ENCODE measurements around the gene MEGF9.
"Not testable (repeated sequence)": the region's sequence is repeated elsewhere in the genome, so short reads cannot be mapped to it uniquely, and the experiment has no call there.

DNA sequence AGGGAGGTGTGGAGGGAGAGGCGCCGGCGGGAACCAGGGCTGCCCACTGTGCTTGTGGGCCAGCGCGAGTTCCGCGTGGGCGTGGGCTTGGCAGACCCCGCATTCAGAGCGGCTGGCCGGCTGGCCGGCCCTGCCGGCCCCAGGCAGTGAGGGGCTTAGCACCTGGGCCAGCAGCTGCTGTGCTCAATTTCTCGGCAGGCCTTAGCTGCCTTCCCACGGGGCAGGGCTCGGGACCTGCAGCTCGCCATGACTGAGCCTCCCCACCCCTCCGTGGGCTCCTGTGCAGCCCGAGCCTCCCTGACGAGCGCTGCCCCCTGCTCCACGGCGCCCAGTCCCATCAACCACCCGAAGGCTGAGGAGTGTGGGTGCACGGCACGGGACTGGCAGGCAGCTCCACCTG lies 32.1 kb upstream of the MEGF9 start:
- not testable (repeated sequence) for TF ChIP-seq CTCF (conservative IDR thresholded peaks at IDR 0.05); ZFX (IDR thresholded peaks at IDR 0.05)

All from C4-2B (cell line).